ENCODE measurements around the gene S1PR3.

DNA sequence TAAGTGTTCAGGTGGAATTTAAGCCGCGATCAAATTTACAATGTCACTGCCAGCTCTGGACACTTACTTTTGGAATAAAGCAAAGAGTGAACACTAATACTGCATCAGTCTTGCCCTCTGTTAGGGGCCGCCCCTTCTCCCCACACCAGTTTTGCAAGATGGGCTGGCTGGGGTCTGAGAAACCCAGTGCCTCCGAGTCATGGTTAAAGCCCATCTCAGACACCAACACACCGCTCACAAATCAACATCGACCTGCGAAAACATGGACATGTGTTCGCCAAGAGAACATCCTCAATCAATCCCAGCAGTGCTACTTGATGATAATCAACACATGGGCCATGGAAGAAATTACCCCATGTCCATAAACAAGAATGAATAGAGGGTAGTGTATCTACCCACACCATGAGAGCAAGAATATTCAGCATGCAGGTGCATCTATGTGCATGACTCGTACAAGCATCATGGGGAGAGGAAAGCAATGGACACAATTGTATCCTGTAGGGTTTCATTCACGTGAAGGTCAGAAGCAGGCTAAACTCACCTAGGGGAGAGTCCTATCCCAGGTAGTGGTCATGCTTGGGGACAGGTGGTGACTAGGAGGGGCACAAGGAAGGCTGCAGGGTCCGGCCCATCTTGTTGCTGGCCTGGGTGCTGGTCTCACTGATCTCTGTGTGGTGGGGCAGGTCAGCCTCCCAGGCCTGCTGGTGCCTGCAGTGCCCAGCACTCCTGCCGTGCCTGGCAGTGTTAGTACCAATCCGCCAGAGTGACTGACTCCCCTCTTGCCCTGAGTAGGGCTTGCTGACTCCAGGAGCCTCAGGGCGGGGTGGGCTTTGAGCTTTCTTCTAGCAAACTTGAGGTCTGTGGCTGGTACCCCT, 5.0 kb downstream of the S1PR3 start:
- no peak for TF ChIP-seq POLR2A (IDR thresholded peaks at IDR 0.05; ENCODE audit: low read length)
- TF ChIP-seq GATA1 (IDR thresholded peaks at IDR 0.05; ENCODE audit: low read depth, low read length), result no peak

All from erythroblast (primary cell).